Gastrocnemius medialis (tissue), 4 donors: Measurements from ENCODE around the gene TEKTIP1.

Source experiments
- CTCF ChIP-seq, 5 experiments: fragments of 450-650 bp in 3 of 5; fragments of 200-600 bp in 2 of 5; sonication (generic) in 2 of 5; IDR thresholded peaks in 4 of 5; conservative IDR thresholded peaks in 1 of 5; 1 replicate in 4 of 5; 2 replicates in 1 of 5; pipeline ENCODE4 v1.5.1; 2016 to 2019; ENCODE audit warnings: antibody characterized with exemption in 5 of 5, mild to moderate bottlenecking in 3 of 5, moderate library complexity in 3 of 5
- POLR2A ChIP-seq, 2 donors: fragments of 450-650 bp; IDR thresholded peaks; one replicate each; pipeline ENCODE4 v1.6.1; 2017; ENCODE audit warnings: antibody characterized with exemption in 2 of 2, mild to moderate bottlenecking in 2 of 2, moderate library complexity in 2 of 2

GRCh38 chr19:3593156-3593555 is 54.2 kb downstream of the TEKTIP1 start:
- TF ChIP-seq CTCF (IDR thresholded peaks at IDR 0.05 in 4 of 5, conservative IDR thresholded peaks at IDR 0.05 in 1 of 5) (no peak), POLR2A (IDR thresholded peaks at IDR 0.05) (no peak)
